Gastroesophageal sphincter (tissue), 2 donors: ENCODE measurements around the gene RASSF6.

ENCODE experiments used
- EP300 ChIP-seq: sonication (generic); formaldehyde crosslinking; IDR thresholded peaks from one replicate; pipeline ENCODE4 v1.6.1; 2017; ENCODE audit warnings: antibody characterized with exemption, mild to moderate bottlenecking
- POLR2A ChIP-seq, 2 donors: fragments of 450-650 bp; IDR thresholded peaks; one replicate each; pipeline ENCODE4 v1.6.1; 2017; ENCODE audit warnings: antibody characterized with exemption in 2 of 2, mild to moderate bottlenecking in 2 of 2, moderate library complexity in 1 of 2
- POLR2AphosphoS5 ChIP-seq: sonication (generic); formaldehyde crosslinking; IDR thresholded peaks from one replicate; pipeline ENCODE4 v1.6.1; 2017; ENCODE audit warnings: antibody characterized with exemption

GRCh38 chr4:73613130-73613529, 7.1 kb downstream of the RASSF6 start:
- TF ChIP-seq POLR2A (IDR thresholded peaks at IDR 0.05) (no peak), POLR2AphosphoS5 (no peak), EP300 (no peak)
